ENCODE measurements around the gene NPAT. TPM values are rescaled to one million over a fixed set of nuclear protein-coding genes. Genes with fewer than 3 reads are reported as not detected.

NPAT gene
- total and polyA plus RNA-seq, 9 of the 15 experiments (the other 6 are each of a cell fraction or from before 2014, with no cell fraction given), result 8.8 to 30.0 (median 22.1) TPM

GRCh38 chr11:108223348-108224149 is 1.1 kb upstream of the NPAT start (continued):
- TF ChIP-seq NONO (IDR thresholded peaks at IDR 0.05; ENCODE audit: low read depth in 2 of 2, low read length in 1 of 2) (no peak), PTRF (tag; IDR thresholded peaks at IDR 0.05) (no peak), JUN (IDR thresholded peaks at IDR 0.05; ENCODE audit: borderline replicate concordance, low read depth, low read length) (peak; percentile 11; the same call in 1 of the 2 replicates), JUN (CRISPR knock-in tag; IDR thresholded peaks at IDR 0.05; ENCODE audit: borderline replicate concordance) (no peak), ZNF740 (CRISPR knock-in tag; IDR thresholded peaks at IDR 0.05) (no peak; the same call in 1 of the 2 replicates), ZNF740 (tag; IDR thresholded peaks at IDR 0.05) (no peak), MTA1 (IDR thresholded peaks at IDR 0.05; ENCODE audit: borderline replicate concordance) (peak; percentile 32; the same call in 1 of the 2 replicates), ZNF239 (CRISPR knock-in tag; IDR thresholded peaks at IDR 0.05) (no peak), HMBOX1 (IDR thresholded peaks at IDR 0.05) (peak; percentile 99), SOX6 (IDR thresholded peaks at IDR 0.05) (peak; percentile 94), CEBPB (tag; IDR thresholded peaks at IDR 0.05) (no peak; the same call in 1 of the 2 replicates), ZNF407 (IDR thresholded peaks at IDR 0.05; ENCODE audit: low read depth) (no peak), FOXA3 (CRISPR knock-in tag; conservative IDR thresholded peaks at IDR 0.05 in 1 of 2, IDR thresholded peaks at IDR 0.05 in 1 of 2) (peak in 1 of 2 experiments; percentile 96; a peak in 3 of 4 replicates), ZNF778 (CRISPR knock-in tag; IDR thresholded peaks at IDR 0.05) (no peak), ELF2 (CRISPR knock-in tag; IDR thresholded peaks at IDR 0.05) (no peak), BDP1 (IDR thresholded peaks at IDR 0.05; ENCODE audit: insufficient read depth, insufficient read length) (no peak), CGGBP1 (CRISPR knock-in tag; IDR thresholded peaks at IDR 0.05) (no peak), POLR2A (conservative IDR thresholded peaks at IDR 0.05) (no peak), RBM17 (IDR thresholded peaks at IDR 0.05; ENCODE audit: borderline replicate concordance, low read depth, low read length) (no peak)

Data from K562 (cell line).